ENCODE results near the gene LRRC74A. TPM values are rescaled to one million over a fixed set of nuclear protein-coding genes. Genes with fewer than 3 reads are reported as not detected.
"Not testable (repeated sequence)": the region's sequence is repeated elsewhere in the genome, so short reads cannot be mapped to it uniquely, and the experiment has no call there.

Gene LRRC74A
- total RNA-seq, 4 donors from 2014 or later, result not detected

- H3K27me3 ChIP-seq, result no peaks in the 10 kb centered on the region
- H3K27ac ChIP-seq, result no peak overlapping the region
- no peaks in the 10 kb centered on the region for H3K9me3 ChIP-seq
- no peaks in the 10 kb centered on the region for H3K4me1 ChIP-seq
- no peaks in the 10 kb centered on the region for H3K36me3 ChIP-seq
- WGBS, result 98% methylated on average over 5 of the region's 5 CpGs
- no peak overlapping the region for H3K4me3 ChIP-seq
- no peak for DNase-seq (ENCODE audit: low spot score in 2 of 2)
- TF ChIP-seq POLR2AphosphoS5 (IDR thresholded peaks at IDR 0.05) (no peak), CTCF (IDR thresholded peaks at IDR 0.05) (no peak), POLR2A (IDR thresholded peaks at IDR 0.05) (no peak)
Measured at GRCh38 chr14:76894308-76894707, 68.1 kb downstream of the LRRC74A start.

GRCh38 chr14:76898006-76898405 lies 71.8 kb downstream of the LRRC74A start:
- not testable (repeated sequence) for H3K9me3 ChIP-seq; H3K27me3 ChIP-seq; DNase-seq (ENCODE audit: low spot score in 2 of 2); H3K36me3 ChIP-seq; H3K4me3 ChIP-seq; H3K27ac ChIP-seq
- WGBS, result 86% methylated on average over 18 of the region's 37 CpGs
- H3K4me1 ChIP-seq, result peaks cover 19% of the 10 kb centered on the region

- WGBS, result 58% methylated on average over 4 of the region's 4 CpGs
- peak overlapping the region; percentile 59 for H3K27ac ChIP-seq
Measured at GRCh38 chr14:76900682-76901081, 74.5 kb downstream of the LRRC74A start.

GRCh38 chr14:76901171-76902055 lies 75.2 kb downstream of the LRRC74A start:
- WGBS, result 43% methylated on average over 6 of the region's 6 CpGs
- no peaks in the 10 kb centered on the region for H3K9me3 ChIP-seq
- no peak for DNase-seq (ENCODE audit: low spot score in 2 of 2)
- no peak overlapping the region for H3K4me3 ChIP-seq
- no peak for TF ChIP-seq POLR2AphosphoS5 (IDR thresholded peaks at IDR 0.05)
- no peak for TF ChIP-seq POLR2A (IDR thresholded peaks at IDR 0.05)
- TF ChIP-seq CTCF (IDR thresholded peaks at IDR 0.05), result no peak
- TF ChIP-seq EP300 (IDR thresholded peaks at IDR 0.05), result no peak
- no peaks in the 10 kb centered on the region for H3K27me3 ChIP-seq
- peaks cover 37% of the 10 kb centered on the region for H3K4me1 ChIP-seq
- no peaks in the 10 kb centered on the region for H3K36me3 ChIP-seq
- H3K27ac ChIP-seq, result peak overlapping the region; percentile 59

More at GRCh38 chr14:76900682-76901081, 74.5 kb downstream of the LRRC74A start:
- no peak for DNase-seq (ENCODE audit: low spot score in 2 of 2)
- Histone ChIP-seq H3K4me3 (no peak overlapping the region), H3K36me3 (no peaks in the 10 kb centered on the region), H3K4me1 (peaks cover 37% of the 10 kb centered on the region), H3K9me3 (no peaks in the 10 kb centered on the region), H3K27me3 (no peaks in the 10 kb centered on the region)
- no peak for TF ChIP-seq CTCF (IDR thresholded peaks at IDR 0.05)
- no peak for TF ChIP-seq POLR2A (IDR thresholded peaks at IDR 0.05)

- no peak for TF ChIP-seq POLR2AphosphoS5 (IDR thresholded peaks at IDR 0.05)
- no peak for TF ChIP-seq EP300 (IDR thresholded peaks at IDR 0.05)
- no peak for TF ChIP-seq POLR2A (IDR thresholded peaks at IDR 0.05)
- no peak for TF ChIP-seq CTCF (IDR thresholded peaks at IDR 0.05)
- Histone ChIP-seq H3K4me3 (no peak overlapping the region), H3K4me1 (peaks cover 37% of the 10 kb centered on the region), H3K9me3 (no peaks in the 10 kb centered on the region), H3K27me3 (no peaks in the 10 kb centered on the region), H3K36me3 (no peaks in the 10 kb centered on the region), H3K27ac (no peak overlapping the region)
- DNase-seq (ENCODE audit: low spot score in 2 of 2), result no peak
- WGBS, result 63% methylated on average over 5 of the region's 5 CpGs
Measured at GRCh38 chr14:76902591-76902990, 76.4 kb downstream of the LRRC74A start.
